ENCODE measurements around the gene KRT84.

Gene KRT84

GRCh38 chr12:52382854-52383253, 2.6 kb downstream of the KRT84 start:
- DNase-seq (ENCODE audit: low spot score) = no peak

- no peak for DNase-seq (ENCODE audit: low spot score)
These were observed 4.2 kb downstream of the KRT84 start for GRCh38 chr12:52381206-52381605.

GRCh38 chr12:52380271-52380694, 5.2 kb downstream of the KRT84 start:
- no peak for DNase-seq (ENCODE audit: low spot score)

GRCh38 chr12:52379536-52379935, 5.9 kb downstream of the KRT84 start:
- no peak for DNase-seq (ENCODE audit: low spot score)

GRCh38 chr12:52378091-52378490, 7.4 kb downstream of the KRT84 start:
- no peak for DNase-seq (ENCODE audit: low spot score)

GRCh38 chr12:52377266-52377665, 8.2 kb downstream of the KRT84 start:
- no peak for DNase-seq (ENCODE audit: low spot score)

GRCh38 chr12:52372216-52373154, 13.0 kb downstream of the KRT84 start:
- DNase-seq (ENCODE audit: low spot score) = peak; percentile 32

- DNase-seq (ENCODE audit: low spot score) = no peak
These were observed 13.7 kb downstream of the KRT84 start for GRCh38 chr12:52371716-52372115.

- DNase-seq (ENCODE audit: low spot score) = no peak
These were observed 14.4 kb downstream of the KRT84 start for GRCh38 chr12:52370926-52371608.

GRCh38 chr12:52369809-52370208, 15.6 kb downstream of the KRT84 start:
- DNase-seq (ENCODE audit: low spot score) = no peak

- DNase-seq (ENCODE audit: low spot score) = no peak
These were observed 16.2 kb downstream of the KRT84 start for GRCh38 chr12:52369211-52369610.

- DNase-seq (ENCODE audit: low spot score) = no peak
These were observed 16.9 kb downstream of the KRT84 start for GRCh38 chr12:52368508-52368907.

GRCh38 chr12:52367876-52368275, 17.6 kb downstream of the KRT84 start:
- DNase-seq (ENCODE audit: low spot score) = no peak

- DNase-seq (ENCODE audit: low spot score) = no peak
These were observed 18.5 kb downstream of the KRT84 start, which contains the start of gene KRT85 for GRCh38 chr12:52366738-52367485. Gene KRT85, minus strand, starts transcription at chr12:52367481. Its CDS starts 76 bp downstream, at chr12:52367405.

GRCh38 chr12:52364901-52365489, 20.5 kb downstream of the KRT84 start:
- no peak for DNase-seq (ENCODE audit: low spot score)

GRCh38 chr12:52364061-52364460, 21.4 kb downstream of the KRT84 start:
- no peak for DNase-seq (ENCODE audit: low spot score)

- no peak for DNase-seq (ENCODE audit: low spot score)
These were observed 22.3 kb downstream of the KRT84 start for GRCh38 chr12:52363111-52363679.

- DNase-seq (ENCODE audit: low spot score) = no peak
These were observed 23.2 kb downstream of the KRT84 start for GRCh38 chr12:52362118-52362726.

- DNase-seq (ENCODE audit: low spot score) = no peak
These were observed 23.9 kb downstream of the KRT84 start for GRCh38 chr12:52361553-52361952.

- no peak for DNase-seq (ENCODE audit: low spot score)
These were observed 24.7 kb downstream of the KRT84 start for GRCh38 chr12:52360663-52361271.
